CD4-positive, alpha-beta T cell treated with Interleukin-4 for 1 hour (primary cell): ENCODE measurements around the gene SELPLG.
A peak's percentile ranks its signal among the peaks of the same experiment; 100 is the strongest.
"Not testable (repeated sequence)": the region's sequence is repeated elsewhere in the genome, so short reads cannot be mapped to it uniquely, and the experiment has no call there.

Source experiments
- DNase-seq, 2 donors: peaks; one replicate each; pipeline ENCODE4 v3.0.0-alpha.2; 2020 to 2022

SELPLG gene

GRCh38 chr12:108655812-108656175 lies 22.1 kb upstream of the SELPLG start:
- DNase-seq: not testable (repeated sequence)

GRCh38 chr12:108654622-108655021 lies 20.9 kb upstream of the SELPLG start:
- not testable (repeated sequence) for DNase-seq

GRCh38 chr12:108653922-108654321 lies 20.2 kb upstream of the SELPLG start:
- DNase-seq: no peak

- DNase-seq: no peak
Observed at GRCh38 chr12:108653082-108653516, 19.4 kb upstream of the SELPLG start.

GRCh38 chr12:108650083-108650482 lies 16.4 kb upstream of the SELPLG start:
- DNase-seq: no peak

GRCh38 chr12:108649669-108650068 lies 16.0 kb upstream of the SELPLG start:
- DNase-seq: no peak

- DNase-seq: no peak
Observed at GRCh38 chr12:108649126-108649525, 15.4 kb upstream of the SELPLG start.

GRCh38 chr12:108648371-108648770 lies 14.7 kb upstream of the SELPLG start:
- no peak for DNase-seq

- no peak for DNase-seq
Observed at GRCh38 chr12:108647585-108648287, 14.0 kb upstream of the SELPLG start.

- DNase-seq: peak in 1 of 2 donors; percentile 23
Observed at GRCh38 chr12:108646600-108647579, 13.2 kb upstream of the SELPLG start.

GRCh38 chr12:108645686-108646599 lies 12.2 kb upstream of the SELPLG start:
- DNase-seq: no peak

- DNase-seq: no peak
Observed at GRCh38 chr12:108644811-108645120, 11.1 kb upstream of the SELPLG start.

GRCh38 chr12:108643941-108644810 lies 10.5 kb upstream of the SELPLG start:
- no peak for DNase-seq

GRCh38 chr12:108642899-108643654 lies 9.4 kb upstream of the SELPLG start:
- no peak for DNase-seq

GRCh38 chr12:108642269-108642870 lies 8.7 kb upstream of the SELPLG start:
- DNase-seq: no peak

- no peak for DNase-seq
Observed at GRCh38 chr12:108641446-108642268, 8.0 kb upstream of the SELPLG start.

- DNase-seq: no peak
Observed at GRCh38 chr12:108640802-108641445, 7.2 kb upstream of the SELPLG start.

GRCh38 chr12:108638997-108639822 lies 5.5 kb upstream of the SELPLG start:
- DNase-seq: no peak
